Globus pallidus (tissue), 1 donor: Measurements from ENCODE around the gene TCEA2.
"Not testable (repeated sequence)": the region's sequence is repeated elsewhere in the genome, so short reads cannot be mapped to it uniquely, and the experiment has no call there.

Experiments used
- DNase-seq: peaks from one replicate; pipeline ENCODE4 v3.0.0-alpha.2; 2015; ENCODE audit warnings: low spot score

Gene TCEA2

DNA sequence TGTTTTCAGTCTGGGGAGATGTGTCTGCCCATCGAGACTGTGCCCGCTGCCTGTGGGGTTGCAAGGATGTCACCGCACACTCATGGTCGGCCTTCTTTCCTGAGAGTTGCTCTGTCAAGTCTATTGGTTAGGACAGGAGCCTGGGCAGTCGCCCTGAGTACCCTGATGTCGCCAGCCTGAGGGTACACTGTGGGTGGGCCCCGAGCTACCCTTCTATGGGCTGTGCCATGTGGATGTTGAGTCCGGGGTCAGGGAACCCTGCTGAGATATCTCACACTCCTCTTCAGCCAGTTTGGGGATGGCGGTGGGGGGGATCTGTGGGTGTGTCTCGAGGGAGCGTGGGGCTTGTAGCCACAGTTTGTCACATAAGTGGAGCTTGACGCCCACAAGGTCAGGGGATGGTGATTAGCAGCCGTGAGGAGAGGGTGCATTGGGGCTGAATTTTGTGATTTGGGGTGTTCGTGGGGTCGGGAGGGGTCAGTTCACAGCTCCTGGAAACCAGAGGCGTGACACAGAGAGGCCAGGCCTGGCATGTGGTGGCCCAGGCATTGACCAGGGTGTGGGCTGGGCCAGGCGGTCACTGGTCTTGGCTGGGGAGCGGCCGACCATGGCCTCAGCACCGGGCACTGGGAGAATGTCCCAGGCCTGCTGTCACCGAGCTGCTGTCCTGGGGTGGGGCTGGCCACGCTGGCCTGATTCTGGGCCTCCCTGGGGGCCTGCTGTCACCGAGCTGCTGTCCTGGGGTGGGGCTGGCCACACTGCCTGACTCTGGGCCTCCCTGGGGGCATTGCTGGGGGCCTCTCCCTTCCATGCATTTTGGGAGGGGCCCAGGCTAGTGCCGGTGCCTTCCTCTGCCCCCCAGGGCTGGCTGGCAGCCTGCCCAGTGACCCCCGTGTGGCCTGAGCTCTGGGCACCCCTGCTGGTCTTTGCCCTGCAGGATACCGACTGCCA is 46.0 kb downstream of the TCEA2 start:
- DNase-seq, result no peak

DNA sequence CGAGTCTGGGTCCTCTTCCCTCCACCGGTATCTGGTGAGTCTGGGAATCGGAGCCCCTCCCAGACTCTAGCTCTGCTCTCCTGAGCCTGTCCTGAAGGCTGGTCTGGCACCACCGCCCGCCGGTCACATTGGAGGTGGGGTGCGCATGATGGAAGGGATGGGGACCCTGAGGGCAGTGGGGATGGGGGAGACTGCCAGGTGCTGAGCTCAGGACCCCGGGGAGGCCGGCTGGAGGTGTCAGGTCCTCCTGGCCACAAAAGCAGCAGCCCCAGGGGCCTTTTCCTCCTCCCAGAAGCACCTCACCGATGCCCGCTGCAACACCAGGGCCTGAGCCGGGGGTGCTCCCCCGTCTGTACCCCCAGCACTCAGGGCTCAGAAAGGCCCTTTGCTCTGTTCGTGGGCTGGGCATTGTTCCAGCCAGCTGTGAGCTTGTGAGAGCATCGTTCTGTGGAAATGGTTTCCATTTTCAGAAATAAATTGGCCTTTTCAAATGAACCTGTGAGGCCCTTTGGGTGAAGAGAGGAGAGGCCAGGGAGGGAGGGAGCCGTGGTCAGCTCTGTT is 46.9 kb downstream of the TCEA2 start:
- DNase-seq, result no peak

DNA sequence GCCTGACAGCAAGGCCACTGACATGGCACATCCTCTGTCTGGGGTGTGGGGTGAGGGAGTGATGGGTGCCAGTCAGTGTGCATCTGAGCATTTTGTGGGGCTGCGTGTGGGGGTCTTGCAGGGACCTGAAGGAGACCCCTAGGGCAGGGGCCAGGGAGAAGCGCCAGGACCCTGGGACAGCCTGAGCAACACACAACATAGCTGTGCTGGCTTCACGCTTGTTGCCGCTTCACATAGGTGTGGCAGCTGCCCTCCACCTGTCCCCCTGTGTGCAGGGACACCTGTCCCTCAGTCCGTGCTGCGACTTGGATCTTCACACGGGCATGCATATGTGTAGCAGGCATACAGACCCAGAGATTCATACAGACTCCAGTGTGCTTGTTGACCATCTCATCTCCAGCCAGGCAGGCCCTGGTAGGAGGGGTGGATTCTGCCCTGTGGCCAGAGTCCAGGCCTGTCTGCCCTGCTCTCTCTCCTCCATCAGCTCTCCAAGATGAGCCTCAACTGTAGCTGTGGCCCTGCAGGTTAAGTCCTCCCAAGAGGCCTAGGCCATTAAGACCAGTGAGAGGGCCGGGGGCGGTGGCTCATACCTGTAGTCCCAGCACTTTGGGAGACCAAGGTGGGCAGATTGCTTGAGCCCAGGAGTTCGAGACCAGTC is 47.5 kb downstream of the TCEA2 start:
- no peak for DNase-seq

DNA sequence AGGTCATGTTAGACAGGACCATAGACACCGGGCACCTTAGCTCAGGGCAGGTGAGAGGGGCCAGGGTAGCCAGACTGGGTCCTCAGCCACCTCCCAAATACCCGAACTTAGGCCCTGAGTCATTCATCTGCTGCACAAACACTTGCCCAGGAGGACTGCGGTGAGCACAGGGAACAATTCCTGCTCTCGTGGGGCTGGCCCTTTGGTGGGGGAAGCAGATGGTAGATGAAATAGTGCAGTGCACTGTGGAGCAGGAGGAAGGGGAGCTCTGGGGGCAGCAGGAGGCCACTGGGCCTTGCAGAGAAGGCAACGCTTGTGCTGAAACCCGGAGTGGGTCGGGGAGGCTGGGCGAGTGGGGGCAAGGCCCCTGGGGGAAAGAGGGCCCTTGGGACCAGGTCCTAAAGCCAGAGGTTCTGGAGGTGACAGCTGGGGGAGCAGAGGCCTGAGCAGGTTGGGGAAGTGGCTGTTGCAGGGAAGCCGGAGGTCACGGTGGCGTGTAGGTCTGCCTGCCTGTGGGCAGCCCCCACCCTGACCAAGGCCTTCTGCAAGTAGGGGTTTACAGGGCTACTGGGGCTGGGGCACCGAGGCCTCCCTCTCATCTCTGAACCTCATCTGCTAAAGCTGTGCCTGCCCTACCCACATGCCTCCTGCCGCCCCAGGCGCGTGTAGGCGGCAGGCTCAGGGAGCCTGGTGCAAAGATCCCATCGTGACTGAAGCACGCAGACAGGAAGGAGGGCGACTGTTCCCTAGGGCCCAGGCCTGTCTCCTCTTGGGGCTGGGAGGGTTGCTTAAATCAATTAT is 49.0 kb downstream of the TCEA2 start:
- DNase-seq, result no peak

DNA sequence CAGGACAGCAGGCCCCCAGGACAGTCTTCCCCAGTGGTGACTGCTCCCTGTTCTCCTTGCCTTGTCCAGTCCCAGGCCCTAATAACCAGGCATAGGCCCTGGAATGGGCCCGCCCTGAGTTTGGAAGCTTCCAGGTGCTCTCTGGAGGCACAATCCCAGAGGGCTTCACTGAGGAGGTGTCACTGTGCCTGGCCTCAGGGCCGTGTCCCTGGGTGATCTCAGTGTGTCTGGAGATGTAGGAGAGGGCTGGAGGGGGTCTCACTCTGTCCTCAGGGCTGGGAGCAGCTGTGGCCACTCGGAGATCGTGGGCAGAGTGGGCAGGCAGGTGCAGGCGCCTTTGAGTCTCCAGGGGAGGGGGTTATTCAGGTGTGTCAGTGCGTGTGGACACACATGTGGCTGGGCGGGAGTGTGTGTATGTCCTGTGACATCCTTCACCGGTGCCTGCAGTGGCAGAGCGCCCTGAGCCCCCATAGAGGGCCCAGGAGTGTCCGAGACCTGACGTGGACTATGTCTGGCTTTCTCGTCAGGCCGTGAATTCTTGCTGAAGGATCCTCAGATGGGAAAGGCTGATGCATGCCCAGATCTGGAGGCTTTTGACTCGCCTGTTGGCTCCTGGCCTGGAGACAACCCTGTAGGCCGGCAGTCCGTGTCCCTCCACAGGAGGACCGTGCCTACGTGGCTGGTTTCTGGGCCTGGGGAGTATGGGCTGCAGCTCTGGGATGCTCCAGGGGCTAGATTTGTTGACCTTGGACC is 49.9 kb downstream of the TCEA2 start:
- DNase-seq, result no peak

DNA sequence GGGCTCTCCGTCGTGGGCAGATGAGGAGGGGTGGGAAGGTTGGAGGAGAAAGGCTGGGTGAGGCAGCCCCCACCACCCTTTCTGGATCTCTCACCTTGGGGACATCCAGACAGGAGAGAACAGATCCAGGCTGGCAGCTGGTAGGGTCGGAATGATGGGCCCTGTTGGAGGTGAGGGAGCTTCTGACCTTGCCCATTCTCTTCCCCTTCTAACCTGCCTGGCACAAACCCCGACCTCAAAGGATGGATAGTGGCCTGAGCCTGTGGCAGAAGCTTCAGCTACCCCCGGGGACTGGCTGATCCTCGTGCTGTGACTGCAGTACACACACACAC is 50.4 kb downstream of the TCEA2 start:
- no peak for DNase-seq

DNA sequence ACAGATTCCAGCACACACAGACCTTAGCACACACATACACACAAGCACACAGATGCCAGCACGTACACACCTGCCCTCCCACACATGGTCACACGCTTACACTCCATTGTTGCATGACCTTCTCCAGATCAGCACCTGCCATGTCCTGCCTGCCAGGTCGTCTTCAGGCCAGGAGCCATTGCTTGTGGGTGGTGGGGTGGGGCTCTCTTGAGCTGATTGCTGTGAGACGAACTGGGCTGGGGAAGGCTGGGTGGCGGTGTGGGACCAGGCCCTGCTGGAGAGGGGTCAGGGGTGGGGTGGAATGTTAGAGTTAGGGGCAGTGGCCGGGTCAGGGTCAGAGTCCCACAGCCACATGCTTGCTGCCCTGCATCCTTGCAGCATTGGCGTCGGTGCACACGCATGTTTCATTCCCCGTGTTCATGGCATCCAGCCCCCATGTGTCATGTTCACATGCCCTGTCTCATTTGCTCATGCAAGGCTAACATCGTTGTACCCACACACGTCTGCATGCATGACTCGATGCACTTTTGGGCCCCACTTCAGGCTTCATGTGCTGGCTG is 50.9 kb downstream of the TCEA2 start:
- DNase-seq, result no peak

DNA sequence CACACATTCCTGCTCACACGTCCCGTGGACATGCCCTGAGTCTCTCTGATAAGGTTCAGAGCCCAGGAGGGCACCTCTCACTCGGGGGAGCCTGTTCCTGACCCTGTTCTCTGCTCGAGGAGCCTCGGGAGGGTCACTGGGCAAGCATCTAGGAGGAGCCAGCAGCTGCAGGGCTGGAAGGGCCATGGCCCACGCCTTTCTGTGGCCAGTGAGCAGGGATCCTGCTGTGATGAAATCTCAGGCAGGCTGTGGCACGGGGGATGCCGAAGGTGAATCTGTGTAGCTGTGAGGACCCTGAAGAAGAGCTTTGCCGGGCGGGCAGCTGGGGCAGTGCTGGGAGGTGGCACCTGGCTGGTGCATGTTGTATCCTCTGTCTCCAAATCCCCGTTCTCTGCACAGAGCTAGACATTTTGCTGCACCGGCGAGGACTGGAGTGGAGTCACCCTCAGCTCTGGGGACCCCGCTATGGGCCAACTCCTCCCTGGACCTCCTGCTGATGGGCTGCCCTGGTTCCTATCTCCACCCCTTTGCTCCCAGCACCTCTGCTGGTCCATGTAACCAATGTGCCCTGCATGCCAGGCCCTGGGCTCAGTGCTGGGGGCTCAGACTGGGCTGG is 51.5 kb downstream of the TCEA2 start:
- no peak for DNase-seq

DNA sequence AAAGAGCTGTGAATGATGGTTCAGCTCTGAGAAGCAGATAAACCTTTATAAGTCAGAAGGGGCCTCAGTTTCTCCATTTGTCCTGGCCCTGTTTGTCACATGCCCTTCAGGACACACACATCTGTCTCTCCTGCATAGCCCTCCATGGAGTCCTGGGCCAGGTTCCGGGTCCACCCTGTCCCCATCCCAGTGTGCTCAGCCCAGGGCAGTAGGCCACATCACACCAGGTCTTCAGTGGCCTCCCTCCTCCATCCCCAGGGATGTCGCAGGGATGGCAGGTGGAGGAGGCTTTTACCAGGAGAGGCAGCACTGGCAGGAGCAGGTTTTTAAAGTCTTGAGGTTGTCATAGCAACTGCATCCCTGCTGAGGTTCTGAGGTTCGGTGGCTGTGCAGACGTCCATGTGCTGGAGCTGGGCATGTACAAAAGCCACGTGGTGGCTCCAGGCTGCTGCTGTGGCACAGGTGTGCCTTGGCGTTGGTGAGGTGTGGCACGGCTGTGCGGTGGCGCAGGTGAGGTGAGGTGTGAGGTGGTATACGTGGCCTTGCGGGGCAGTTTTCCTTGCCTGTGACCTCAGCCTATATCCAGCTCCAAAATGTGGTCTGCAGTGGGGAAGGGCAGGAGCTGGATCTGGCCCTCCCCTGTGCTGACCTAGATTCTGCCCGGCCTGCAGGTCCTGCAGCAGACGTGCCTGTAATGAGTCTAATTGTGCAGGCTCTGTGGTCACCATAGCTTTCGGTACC is 52.3 kb downstream of the TCEA2 start:
- no peak for DNase-seq

DNA sequence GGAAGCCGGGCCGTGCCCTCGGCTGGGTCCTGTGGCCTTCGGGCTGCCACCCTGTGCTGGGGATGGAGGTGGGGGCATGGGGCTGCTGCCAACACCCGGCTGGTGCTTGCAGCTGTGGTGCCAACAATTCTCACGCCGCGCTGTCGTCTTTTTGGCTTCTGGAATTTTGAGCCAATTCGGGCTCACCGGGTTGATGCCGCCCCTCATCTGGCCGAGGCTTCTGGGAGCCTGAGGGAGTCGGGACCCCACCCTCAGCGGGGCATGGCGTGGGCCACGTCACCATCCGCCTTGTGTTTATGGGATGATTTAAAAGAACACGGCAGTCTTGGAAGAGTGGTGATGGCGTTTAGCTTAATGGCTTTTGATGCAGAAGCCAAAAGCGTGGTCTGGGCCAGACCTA is 53.0 kb downstream of the TCEA2 start:
- DNase-seq, result no peak

DNA sequence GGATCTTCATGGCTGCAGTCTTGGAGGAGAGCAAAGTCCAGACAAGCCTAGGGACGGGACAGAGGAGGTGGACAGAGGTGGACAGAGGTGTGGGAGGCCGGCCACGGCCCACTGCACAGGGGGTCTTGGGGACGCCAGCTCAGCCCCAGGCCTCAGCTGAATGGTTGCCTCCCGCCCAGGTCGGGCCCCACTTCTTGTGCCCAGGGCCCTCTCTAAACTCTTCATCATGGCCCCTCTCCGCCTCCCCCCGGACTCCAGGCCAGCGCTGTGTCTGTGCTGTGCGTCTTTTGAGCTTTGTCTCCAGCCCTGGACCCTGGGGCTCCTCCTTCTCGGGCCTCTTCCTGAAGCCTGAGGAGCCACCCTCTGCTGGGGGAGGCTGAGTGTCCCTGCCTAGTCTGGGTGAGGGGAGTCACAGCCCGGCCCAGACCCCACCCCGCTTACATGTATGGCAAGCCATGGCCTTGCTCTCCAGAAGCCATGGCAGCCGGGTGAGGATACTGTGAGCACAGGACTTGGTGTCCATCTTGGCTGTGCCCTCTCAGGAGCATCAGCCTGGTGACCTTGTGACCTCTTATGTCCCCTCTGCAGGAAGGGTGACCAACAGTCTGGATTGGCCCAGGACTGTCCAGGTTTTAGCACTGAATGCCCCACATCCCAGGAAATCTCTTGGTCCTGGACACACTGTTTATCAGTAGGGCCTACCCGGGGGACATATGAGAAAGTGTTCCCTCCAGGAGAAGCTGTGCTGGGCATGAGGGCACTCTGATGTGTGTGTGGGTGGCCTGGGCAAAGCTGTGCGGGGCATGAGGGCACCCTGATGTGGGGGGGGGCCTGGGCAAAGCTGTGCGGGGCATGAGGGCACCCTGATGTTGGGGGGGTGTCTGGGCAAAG is 53.8 kb downstream of the TCEA2 start:
- DNase-seq, result no peak

DNA sequence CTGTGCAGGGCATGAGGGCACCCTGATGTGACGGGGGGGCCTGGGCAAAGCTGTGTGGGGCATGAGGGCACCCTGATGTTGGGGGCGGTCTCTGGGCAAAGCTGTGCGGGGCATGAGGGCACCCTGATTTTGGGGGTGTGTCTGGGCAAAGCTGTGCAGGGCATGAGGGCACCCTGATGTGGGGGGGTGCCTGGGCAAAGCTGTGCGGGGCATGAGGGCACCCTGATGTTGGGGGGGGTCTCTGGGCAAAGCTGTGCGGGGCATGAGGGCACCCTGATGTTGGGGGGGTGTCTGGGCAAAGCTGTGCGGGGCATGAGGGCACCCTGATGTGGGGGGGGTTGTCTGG is 54.4 kb downstream of the TCEA2 start:
- not testable (repeated sequence) for DNase-seq

DNA sequence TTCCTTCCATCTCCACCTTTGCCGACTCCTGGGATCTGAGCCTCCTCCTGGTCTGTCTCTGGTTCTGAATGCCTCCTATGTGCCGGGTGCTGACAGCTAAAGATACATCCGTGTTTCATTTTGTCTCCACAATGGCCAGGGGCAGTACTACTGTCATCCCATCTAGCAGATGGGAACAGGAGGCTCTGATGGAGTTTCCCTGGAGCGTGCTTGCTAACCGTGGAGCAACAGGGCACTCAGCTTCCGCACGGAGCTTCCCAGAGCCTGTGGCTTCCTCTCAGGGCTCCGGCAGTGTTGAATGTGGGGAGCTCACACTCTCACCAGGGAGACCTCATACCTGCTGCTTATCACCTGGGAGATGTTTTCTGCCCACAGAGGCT is 56.3 kb downstream of the TCEA2 start:
- DNase-seq, result no peak

DNA sequence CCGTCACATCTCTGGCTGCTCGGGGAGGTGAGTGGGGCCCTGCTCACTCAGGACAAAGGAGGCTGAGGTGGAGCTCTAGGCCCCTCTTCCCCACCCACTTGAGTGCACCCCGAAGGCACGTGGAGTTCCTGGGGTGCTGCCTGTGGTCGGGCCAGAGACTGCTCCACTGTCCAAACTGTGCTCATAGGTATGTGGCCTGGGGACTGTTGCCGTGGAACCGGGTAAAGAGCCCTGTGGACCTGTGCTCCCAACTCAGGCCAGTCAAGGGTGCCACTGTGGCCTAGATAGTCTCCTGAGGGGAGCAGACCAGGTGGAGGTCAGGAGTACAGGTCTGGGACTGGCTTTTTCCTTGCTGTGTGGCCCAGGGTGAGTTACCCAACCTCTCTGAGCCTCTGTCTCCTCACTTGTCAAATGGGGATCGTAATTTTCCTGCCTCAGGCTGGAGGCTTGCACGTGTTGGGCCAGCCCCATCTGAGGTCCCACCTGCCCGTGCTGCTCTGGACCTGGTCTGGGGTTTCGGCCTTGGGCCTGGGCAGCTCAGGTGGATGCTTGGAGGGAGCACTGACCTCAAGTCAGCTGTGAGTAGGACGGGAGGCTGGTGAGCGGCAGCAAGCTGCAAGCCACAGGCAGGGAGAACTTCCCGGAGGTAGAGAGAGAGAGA is 56.8 kb downstream of the TCEA2 start:
- no peak for DNase-seq

DNA sequence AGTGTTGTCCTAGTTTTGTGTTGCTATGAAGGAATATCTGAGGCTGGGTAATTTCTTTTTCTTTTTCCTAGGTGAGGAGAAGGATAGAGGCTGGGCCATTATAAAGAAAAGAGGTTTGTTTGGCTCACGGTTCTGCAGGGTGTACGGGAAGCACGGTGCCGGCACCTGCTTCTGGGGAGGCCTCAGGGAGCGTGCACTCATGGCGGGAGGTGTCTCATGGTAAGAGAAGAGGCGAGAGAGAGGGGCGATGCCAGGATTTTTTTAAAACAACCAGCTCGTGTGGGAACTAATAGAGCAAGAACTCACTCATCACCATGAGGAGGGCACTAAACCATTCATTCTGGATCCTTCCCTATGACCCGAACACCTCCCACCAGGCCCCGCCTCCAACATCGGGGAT is 58.6 kb downstream of the TCEA2 start:
- DNase-seq, result no peak
